GM19397 (cell line): Measurements from ENCODE around the gene BCL2L15.

Experiments
- ATAC-seq: cut with Tn5 transposase; IDR thresholded peaks from one replicate; pipeline ENCODE4 v1.9.1; 2021; ENCODE audit warnings: mild to moderate bottlenecking, moderate library complexity; ENCODE audit not compliant: unreplicated experiment

Gene BCL2L15

DNA sequence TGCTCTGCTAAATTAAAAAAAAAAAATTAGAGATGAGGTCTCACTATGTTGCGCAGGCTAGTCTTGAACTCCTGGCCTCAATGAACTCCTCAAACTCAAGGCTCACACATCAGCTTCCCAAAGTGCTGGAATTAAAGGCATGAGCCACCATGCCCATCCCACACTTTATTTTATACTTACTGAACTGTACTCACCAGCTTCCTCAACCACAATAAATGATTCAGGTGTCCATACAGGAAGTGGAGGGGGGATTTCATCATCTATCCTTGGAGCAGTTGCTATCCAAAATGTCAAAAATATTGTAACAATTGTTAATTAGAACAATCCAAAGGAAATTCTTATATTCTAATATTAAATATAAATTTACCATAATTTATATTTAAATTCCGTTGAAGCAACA, 52.7 kb downstream of the BCL2L15 start:
- ATAC-seq, result no peak
